HepG2 (cell line): ENCODE results near the gene NFS1. TPM values are rescaled to one million over a fixed set of nuclear protein-coding genes. Genes with fewer than 3 reads are reported as not detected.

Experiments
- ARID3A ChIP-seq: IDR thresholded peaks from 2 replicates; pipeline ENCODE4 v1.6.1; 2012; ENCODE audit warnings: low read depth, low read length, improper control_type of control experiment
- ATAD3A ChIP-seq: sonication (generic); formaldehyde crosslinking; IDR thresholded peaks from 2 replicates; pipeline ENCODE4 v1.4.0; 2020; ENCODE audit warnings: missing genetic modification reagents
- BATF2 ChIP-seq: sonication (generic); formaldehyde crosslinking; IDR thresholded peaks from 2 replicates; pipeline ENCODE4 v1.8.0; 2022; ENCODE audit warnings: mild to moderate bottlenecking, missing genetic modification reagents, moderate library complexity
- BHLHE40 ChIP-seq: IDR thresholded peaks from 2 replicates; pipeline ENCODE4 v1.6.1; 2011; ENCODE audit warnings: low read length, improper control_type of control experiment
- CREB3 ChIP-seq: sonication (generic); formaldehyde crosslinking; IDR thresholded peaks from 2 replicates; pipeline ENCODE4 v1.5.0; 2020; ENCODE audit warnings: missing genetic modification reagents
- DZIP1 ChIP-seq: sonication (generic); formaldehyde crosslinking; IDR thresholded peaks from 2 replicates; pipeline ENCODE4 v1.5.0; 2020; ENCODE audit warnings: mild to moderate bottlenecking, missing genetic modification reagents
- GPN1 ChIP-seq: sonication (generic); formaldehyde crosslinking; IDR thresholded peaks from 2 replicates; pipeline ENCODE4 v1.5.1; 2020; ENCODE audit warnings: missing genetic modification reagents, borderline replicate concordance
- MYPOP ChIP-seq: sonication (generic); formaldehyde crosslinking; IDR thresholded peaks from 2 replicates; pipeline ENCODE4 v1.8.1; 2023; ENCODE audit warnings: mild to moderate bottlenecking, moderate library complexity, missing genetic modification reagents
- SALL2 ChIP-seq: sonication (generic); formaldehyde crosslinking; IDR thresholded peaks from 2 replicates; pipeline ENCODE4 v1.8.1; 2023; ENCODE audit warnings: mild to moderate bottlenecking, missing genetic modification reagents, inconsistent platforms
- TMF1 ChIP-seq: sonication (generic); formaldehyde crosslinking; IDR thresholded peaks from 2 replicates; pipeline ENCODE4 v1.8.1; 2022; ENCODE audit warnings: low read depth, missing genetic modification reagents
- TOE1 ChIP-seq: sonication (generic); formaldehyde crosslinking; IDR thresholded peaks from 2 replicates; pipeline ENCODE4 v1.4.0; 2020; ENCODE audit warnings: mild to moderate bottlenecking, missing genetic modification reagents
- ZNF20 ChIP-seq: sonication (generic); formaldehyde crosslinking; IDR thresholded peaks from 2 replicates; pipeline ENCODE4 v1.4.0; 2020; ENCODE audit warnings: mild to moderate bottlenecking, moderate library complexity, missing genetic modification reagents
- ZNF251 ChIP-seq: sonication (generic); formaldehyde crosslinking; IDR thresholded peaks from 2 replicates; pipeline ENCODE4 v1.9.0; 2021; ENCODE audit warnings: mild to moderate bottlenecking, missing genetic modification reagents
- ZNF414 ChIP-seq: sonication (generic); formaldehyde crosslinking; IDR thresholded peaks from 2 replicates; pipeline ENCODE4 v1.5.0; 2020; ENCODE audit warnings: missing genetic modification reagents
- ZNF446 ChIP-seq: sonication (generic); formaldehyde crosslinking; IDR thresholded peaks from 2 replicates; pipeline ENCODE4 v1.5.0; 2020; ENCODE audit warnings: mild to moderate bottlenecking, missing genetic modification reagents
- ZNF615 ChIP-seq: sonication (generic); formaldehyde crosslinking; IDR thresholded peaks from 2 replicates; pipeline ENCODE4 v1.5.0; 2020; ENCODE audit warnings: mild to moderate bottlenecking, missing genetic modification reagents, borderline replicate concordance
- ZNF776 ChIP-seq: sonication (generic); formaldehyde crosslinking; IDR thresholded peaks from 2 replicates; pipeline ENCODE4 v1.4.0; 2020; ENCODE audit warnings: mild to moderate bottlenecking, missing genetic modification reagents
- ZXDC ChIP-seq: sonication (generic); formaldehyde crosslinking; IDR thresholded peaks from 2 replicates; pipeline ENCODE4 v1.5.0; 2020; ENCODE audit warnings: mild to moderate bottlenecking, missing genetic modification reagents
- polyA plus RNA-seq, 8 experiments: library from polyadenylated mRNA; depleted of rRNA in 3 of 8; stranded (reverse) in 7 of 8; unstranded in 1 of 8; fragments of >200 nt; fragmentation: Illumina TruSeq in 4 of 8; extraction: Trizol in 4 of 8; gene quantifications; 2 replicates each; pipeline versions ENCODE4 v1.2.1 to v1.2.3, GENCODE V29; 2011 to 2016; ENCODE audit warnings: low read depth in 4 of 8, missing spikeins in 1 of 8, mixed read lengths in 1 of 8; ENCODE audit not compliant: insufficient read depth in 1 of 8
- total RNA-seq, 5 experiments: library from RNA; depleted of rRNA; stranded (reverse); fragments of >200 nt; fragmentation: Illumina TruSeq; extraction: Trizol; gene quantifications; 2 replicates each; pipeline ENCODE4 v1.2.3, GENCODE V29; 2016; ENCODE audit warnings: low read depth in 1 of 5

The NFS1 gene
- total and polyA plus RNA-seq, 2 of the 13 experiments (the other 11 are each of a cell fraction or from before 2014, with no cell fraction given) = 65.9 to 88.1 TPM

- TF ChIP-seq ARID3A (no peak), ATAD3A (CRISPR knock-in tag) (no peak; the same call in 1 of the 2 replicates), CREB3 (CRISPR knock-in tag) (peak; percentile 78), ZNF446 (CRISPR knock-in tag) (peak; percentile 48), BHLHE40 (no peak), DZIP1 (CRISPR knock-in tag) (peak; percentile 95; the same call in 1 of the 2 replicates), ZNF20 (CRISPR knock-in tag) (0 out of 2 replicates have a peak, but pooled peaks have one; percentile 95), MYPOP (peak; percentile 94), TOE1 (CRISPR knock-in tag) (no peak), ZNF414 (CRISPR knock-in tag) (peak; percentile 93; the same call in 1 of the 2 replicates), ZNF615 (peak; percentile 98), TMF1 (CRISPR knock-in tag) (peak; percentile 98), SALL2 (peak; percentile 97), BATF2 (CRISPR knock-in tag) (no peak; the same call in 1 of the 2 replicates), GPN1 (CRISPR knock-in tag) (peak; percentile 87), ZNF251 (CRISPR knock-in tag) (peak; percentile 53; the same call in 1 of the 2 replicates), ZNF776 (CRISPR knock-in tag) (peak; percentile 85), ZXDC (CRISPR knock-in tag) (no peak; the same call in none of the 2 replicates)
These were observed 34.5 kb downstream of the NFS1 start, which contains the start of the genes CPNE1 and RBM12 (continued) for GRCh38 chr20:35664466-35665206.
